HG03060 (cell line): ENCODE results near the gene TRIOBP.

Source experiments
- ATAC-seq: cut with Tn5 transposase; IDR thresholded peaks from one replicate; pipeline ENCODE4 v1.9.1; 2021; ENCODE audit warnings: low read depth, moderate number of reproducible peaks; ENCODE audit not compliant: unreplicated experiment

The TRIOBP gene

DNA sequence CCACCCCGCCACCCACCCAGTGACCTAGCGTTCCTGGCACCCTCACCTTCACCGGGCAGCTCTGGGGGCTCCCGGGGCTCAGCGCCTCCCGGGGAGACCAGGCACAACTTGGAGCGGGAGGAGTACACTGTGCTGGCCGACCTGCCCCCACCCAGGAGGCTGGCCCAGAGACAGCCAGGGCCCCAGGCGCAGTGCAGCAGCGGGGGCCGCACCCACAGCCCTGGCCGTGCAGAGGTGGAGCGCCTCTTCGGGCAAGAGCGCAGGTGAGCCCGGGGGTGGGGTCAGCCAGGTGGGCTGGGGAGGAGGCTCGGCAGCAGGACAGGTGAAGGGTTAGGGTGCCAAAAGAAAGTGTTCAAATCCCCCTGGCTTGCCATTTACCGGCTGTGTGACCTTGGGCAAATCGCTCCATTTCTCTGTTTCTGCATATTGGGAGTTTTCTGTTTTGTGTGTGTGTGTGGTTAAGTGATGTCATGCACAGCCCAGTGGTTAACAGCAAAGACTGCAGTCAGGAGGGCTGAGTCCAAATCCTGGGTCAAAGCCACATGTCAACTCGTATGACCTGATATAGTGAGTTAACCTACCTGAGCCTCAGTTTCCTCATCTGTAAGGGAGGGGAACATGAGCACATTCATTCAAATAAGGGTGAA is 29.5 kb downstream of the TRIOBP start:
- ATAC-seq: no peak

GRCh38 chr22:37728620-37729019 is 31.8 kb downstream of the TRIOBP start:
- ATAC-seq: no peak

DNA sequence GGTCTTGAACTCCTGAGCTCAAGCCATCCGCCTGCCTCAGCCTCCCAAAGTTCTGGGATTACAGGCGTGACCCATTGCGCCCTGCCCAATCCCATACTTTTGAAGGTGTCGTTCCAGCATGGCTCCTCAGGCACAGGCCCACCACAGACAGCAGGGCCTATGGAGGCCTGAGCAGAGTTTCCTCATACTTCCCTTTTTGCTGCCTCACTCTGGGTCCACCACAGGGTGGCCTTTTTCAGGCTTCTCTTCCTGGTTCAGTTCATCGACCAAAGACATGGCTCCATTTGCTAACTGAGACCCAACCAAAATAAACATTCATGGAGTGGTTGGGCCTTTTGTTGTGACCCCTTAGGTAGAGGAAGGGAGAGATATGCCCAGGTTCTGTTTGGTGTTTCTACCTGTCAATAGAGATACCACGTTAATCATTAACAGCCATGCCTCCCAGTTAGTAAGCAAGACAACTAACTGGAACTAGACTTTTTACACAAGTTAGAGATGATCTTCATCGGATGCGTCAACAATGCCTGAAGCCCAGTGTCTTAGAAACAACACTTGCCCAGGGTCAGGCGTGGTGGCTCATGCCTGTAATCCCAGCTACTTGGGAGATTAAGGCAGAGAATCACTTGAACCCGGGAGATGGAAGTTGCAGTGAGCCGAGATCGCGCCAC is 35.1 kb downstream of the TRIOBP start:
- ATAC-seq: no peak

DNA sequence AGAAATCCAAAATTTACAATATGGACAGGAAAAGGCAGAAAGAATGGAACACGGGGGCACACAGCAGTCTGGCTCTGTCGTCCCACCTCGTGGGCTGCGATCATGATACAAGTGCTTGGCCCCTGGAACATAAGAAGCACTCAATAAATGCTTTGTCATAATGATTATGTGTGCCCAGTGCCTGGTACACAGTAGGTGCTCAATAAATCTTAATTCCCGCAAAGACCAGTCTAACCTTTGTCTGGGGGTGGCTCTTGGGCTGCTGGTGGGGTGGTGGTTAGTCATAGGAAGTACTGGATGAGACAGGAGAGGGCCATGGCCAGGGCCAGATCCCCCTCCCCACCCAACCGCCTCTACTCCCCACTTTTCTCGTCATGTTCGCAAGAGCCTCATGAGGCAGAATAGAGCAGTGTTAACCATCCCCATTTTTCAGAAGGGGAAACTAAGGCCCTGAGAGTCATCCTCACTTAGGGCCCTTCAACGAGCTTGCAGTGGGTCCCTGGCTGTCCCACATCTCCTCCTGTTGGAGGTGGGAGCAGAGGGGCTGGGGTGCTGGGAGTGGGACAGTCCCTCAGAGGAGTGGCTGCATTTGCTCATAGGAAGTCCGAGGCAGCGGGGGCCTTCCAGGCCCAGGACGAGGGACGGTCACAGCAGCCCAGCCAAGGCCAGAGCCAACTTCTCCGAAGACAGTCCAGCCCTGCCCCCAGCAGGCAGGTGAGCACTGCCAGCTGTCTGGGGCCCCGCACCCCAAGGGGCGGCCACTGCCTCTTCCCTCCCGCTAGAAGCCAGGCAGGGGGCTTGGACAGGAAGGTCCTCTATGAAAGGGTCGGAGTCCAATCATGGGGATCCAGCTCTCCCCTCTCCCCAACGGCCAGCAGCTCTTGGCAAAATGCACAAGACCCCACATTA is 36.1 kb downstream of the TRIOBP start:
- no peak for ATAC-seq

DNA sequence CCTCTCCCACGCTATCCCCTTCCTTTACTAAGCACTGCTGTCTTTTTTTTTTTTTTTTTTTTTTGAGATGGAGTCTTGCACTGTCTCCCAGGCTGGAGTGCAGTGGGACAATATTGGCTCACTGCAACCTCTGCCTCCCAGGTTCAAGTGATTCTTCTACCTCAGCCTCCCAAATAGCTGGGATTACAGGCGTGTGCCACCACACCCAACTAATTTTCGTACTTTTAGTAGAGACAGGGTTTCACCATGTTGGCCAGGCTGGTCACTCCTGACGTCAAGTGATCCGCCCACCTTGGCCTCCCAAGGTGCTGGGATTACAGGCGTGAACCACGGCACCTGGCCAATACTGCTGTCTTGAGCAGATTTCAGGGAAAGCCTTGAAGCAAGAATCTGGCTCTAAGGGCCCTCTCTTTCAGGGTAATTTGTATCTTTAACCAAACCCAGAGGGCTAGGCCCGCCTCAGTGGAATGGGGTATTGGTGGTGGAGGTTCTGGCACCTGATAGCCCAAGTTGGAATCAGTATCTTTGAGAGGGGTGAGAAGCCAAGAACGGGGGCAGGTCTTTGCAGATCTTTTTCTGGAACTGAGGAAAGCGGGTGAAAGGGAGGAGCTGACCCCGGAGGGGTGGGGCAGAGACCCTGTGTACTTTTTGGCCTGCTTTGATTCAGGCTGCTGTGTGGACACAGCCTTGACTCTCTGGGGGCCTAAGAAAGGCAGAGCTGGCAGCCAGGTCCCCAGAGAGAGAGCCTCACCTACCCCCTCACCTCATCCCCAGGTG is 37.0 kb downstream of the TRIOBP start:
- ATAC-seq: no peak

- ATAC-seq: no peak
These were observed 37.5 kb downstream of the TRIOBP start for GRCh38 chr22:37734402-37734700.

- ATAC-seq: no peak
These were observed 38.2 kb downstream of the TRIOBP start for GRCh38 chr22:37734964-37735451.

GRCh38 chr22:37739035-37739434 is 42.2 kb downstream of the TRIOBP start:
- ATAC-seq: no peak

DNA sequence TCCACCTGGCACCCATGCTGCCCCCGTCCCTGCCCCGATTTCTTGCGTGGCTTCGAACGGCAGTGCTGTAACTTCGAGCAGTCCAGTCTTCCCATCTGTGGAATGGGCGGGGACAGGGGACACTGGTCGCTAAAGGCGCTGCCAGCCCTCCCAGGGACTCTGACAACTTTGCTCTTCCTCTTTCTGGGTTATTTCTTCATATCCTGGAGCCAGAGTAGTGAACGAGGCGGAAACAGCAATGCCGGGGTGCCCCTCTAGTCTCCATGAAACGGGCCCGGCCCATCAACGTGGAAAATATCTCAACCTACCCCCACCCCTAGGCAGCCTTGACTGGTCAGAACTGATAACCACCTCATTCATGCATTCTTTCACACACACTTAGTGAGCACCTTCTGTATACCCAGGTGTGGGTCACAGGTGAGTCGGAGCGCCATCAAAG is 42.8 kb downstream of the TRIOBP start:
- ATAC-seq: no peak

- no peak for ATAC-seq
These were observed 43.8 kb downstream of the TRIOBP start for GRCh38 chr22:37740455-37741311.

GRCh38 chr22:37741312-37741795 is 44.5 kb downstream of the TRIOBP start:
- ATAC-seq: no peak

DNA sequence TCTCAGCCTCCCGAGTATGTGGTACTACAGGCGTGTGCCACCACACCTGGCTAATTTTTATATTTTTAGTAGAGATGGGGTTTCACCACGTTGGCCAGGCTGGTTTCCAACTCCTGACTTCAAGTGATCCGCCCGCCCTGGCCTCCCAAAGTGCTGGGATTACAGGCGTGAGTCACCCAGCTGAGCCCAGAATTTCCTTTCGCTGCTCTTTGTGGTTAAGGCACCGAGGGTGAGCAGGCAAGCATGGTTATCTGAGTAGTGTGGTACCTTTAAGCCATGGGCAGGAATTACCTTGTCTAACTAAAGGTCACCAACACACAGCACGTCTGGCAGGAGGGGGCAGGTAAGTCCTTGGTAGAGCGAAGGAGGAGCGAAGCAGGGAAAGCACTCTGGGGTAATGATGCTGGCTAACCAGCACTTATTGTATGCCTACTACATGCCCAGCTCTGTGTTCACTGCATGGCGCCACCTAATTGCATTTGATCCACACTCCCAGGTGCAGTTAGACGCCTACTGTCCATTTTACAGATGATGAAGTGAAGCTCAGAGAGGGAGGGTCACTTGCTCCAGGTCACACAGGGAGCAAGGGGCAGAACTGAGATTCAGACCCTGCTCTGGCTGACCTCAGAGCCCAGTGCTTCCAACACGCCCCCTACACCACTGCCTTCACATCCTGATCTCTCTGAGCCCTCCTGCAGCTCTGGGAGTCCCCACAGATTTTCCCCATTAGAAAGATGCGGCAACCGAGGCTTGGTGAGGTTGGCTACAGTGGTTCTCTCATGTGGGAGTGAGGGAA is 45.7 kb downstream of the TRIOBP start:
- no peak for ATAC-seq

GRCh38 chr22:37744589-37744988 is 47.7 kb downstream of the TRIOBP start:
- no peak for ATAC-seq

DNA sequence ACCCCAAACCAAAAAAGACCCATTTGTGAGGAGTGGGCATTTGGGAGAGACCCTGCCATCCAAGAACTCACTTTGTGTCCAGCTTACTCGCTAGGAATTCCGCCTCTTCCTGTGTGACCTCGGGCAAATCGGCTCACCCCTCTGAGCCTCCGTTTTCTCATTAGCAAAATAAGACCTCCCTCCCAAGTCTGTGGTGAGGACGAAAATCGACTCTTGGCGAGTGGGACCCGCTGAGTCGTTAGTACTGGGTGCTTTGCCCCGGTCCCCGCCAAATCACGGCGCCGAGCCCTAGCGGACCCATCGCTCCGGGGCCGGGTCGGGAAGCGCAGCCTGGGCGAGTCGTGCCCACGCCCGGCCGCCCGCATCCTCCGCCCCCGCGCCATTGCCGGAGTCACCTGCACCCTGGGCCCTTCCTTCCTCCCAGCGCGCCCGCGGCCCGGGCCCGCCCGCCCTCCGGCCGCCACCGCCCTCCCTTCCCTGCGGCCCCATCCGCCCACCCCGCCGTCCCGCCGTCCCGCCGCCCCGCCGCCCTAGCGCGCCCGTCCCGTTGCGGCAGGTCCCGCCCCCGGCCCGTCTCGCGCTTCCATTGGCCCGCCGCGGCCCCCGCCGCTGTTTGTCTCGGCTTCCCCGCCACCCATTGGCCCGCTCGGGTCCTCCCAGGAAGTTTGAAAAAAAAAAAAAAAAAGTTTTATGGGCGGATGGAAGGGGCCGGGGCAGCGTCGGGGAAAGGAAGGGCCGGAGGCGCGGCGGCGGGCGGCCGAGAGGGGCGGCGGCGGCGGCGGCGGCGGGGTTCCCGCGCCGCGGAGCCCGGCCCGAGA is 48.9 kb downstream of the TRIOBP start:
- no peak for ATAC-seq

GRCh38 chr22:37746366-37747079 is 49.7 kb downstream of the TRIOBP start:
- no peak for ATAC-seq

DNA sequence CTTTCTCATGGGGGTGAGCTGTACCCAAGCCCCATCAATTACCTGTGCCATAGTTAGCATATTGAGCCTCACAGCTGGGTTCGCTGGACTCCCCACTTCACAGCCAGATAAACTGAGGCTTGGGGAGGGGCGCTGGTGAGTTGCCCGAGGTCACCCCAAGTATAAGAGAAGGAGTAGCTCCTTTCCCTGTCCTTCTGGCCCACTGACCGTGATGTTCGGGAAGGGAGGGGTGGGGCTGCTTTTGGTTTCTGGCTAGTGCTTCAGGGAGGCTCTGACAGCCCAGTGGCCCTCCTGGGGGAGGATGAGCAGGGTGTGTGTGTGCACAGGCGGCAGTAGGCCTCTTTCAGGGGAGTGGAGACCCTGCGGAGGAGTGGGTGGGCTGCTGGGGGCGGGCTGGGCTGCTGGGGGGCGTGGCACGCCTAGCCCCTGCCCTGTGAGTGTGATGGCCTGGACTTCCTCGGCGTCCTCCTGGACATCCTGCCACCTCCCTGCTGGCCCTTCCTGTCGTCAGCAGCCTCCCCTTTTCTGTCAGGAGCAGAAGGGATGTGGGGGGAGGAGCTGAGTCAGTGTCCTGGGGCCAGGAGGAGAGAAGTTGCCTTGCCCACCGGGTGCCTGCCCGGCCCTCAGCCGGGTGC is 50.3 kb downstream of the TRIOBP start:
- ATAC-seq: no peak

DNA sequence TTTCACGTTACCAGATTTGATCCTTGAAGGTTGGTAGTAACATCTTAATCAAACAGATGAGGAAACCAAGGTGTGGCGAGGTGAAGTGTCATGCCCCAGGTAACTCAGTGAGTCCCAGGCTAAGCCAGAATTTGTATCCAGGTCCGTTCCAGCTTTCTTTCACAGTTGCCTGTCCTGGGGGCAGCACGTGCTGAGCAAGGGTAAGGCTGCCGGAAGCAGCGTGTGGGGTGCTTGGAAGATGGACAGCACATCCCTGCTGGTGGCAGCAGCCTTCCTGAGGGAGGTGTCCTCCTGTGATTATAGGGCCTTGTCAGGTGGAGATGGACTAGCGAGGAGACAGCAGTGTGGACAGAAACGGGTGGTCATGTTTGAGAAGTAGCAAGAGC is 50.9 kb downstream of the TRIOBP start:
- ATAC-seq: no peak
